ENCODE measurements around the gene YTHDC2.
A peak's percentile ranks its signal among the peaks of the same experiment; 100 is the strongest.

The YTHDC2 gene

DNA sequence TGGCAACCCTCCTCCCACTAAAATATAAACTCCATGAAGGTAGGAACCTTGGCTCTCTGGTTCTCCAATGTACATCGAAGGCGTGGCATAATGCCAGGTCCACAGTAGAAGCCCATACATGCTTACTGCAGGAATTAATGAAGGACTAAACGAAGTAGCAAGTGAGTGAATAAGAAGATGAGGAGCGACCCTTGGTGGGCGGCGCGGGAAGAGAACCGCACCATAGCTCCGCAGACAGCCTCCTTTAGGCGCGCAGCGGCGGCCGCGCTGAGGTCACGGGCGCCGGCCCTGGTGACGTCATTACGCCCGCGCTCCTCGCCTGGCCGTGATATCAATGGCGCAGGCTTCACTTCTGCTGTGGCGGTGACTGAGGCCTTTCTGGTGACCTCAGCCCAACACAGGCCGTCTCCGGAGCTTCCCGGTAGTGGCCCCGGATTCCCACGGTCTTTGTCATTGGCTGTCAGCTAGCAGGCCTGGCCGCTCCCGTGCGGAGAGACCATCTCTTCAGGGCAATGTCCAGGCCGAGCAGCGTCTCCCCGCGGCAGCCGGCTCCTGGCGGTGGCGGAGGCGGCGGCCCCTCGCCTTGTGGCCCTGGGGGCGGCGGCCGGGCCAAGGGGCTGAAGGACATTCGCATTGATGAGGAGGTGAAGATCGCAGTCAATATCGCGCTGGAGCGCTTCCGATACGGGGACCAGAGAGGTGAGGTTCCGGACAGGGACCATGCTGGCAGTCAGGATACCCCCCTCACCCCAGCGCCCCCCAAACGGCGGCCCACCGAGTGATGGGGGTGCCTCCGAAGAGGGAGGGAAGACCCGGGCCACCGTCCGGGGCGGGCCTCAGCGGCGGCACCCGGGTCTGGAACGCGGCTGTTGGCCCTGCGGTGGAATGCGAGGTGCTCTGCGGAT, at the start of gene YTHDC2:
TSS of gene YTHDC2 (plus strand) at position 311 of the 905 bp plus-strand sequence. CDS start at position 513, 202 bp downstream.
- peak; percentile 75 to 86 (median 80) for DNase-seq

DNA sequence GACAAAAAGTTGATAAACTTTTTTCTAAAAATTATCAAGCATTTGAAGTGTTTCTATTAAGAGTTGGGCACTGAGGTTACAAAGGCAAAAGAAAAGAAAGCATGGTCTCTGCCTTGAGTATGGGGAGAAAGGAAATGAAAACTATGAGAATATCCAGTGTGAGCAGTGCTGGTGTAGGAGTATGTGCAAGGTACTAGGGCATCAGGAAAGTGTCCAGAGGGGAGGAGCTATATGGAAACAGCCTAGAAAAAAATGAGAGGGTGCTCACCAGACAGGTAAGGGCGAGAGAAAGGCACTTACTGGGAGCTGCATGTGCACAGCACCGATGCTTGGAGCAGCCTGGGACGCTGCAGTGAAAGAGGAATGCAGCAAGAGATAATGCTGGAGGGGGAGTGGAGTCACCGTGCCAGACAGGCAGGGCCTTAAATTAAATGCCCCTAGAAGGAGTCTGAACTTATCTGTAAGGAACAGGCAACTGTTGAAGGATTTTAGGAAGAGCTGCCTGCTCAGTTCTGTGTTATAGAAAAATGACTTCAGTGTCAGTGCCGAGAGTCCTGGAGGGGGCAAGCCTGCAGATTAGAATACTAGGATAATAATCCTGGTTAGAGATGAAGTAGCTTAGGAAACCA, 39.3 kb upstream of the YTHDC2 start:
- no peak for DNase-seq

DNA sequence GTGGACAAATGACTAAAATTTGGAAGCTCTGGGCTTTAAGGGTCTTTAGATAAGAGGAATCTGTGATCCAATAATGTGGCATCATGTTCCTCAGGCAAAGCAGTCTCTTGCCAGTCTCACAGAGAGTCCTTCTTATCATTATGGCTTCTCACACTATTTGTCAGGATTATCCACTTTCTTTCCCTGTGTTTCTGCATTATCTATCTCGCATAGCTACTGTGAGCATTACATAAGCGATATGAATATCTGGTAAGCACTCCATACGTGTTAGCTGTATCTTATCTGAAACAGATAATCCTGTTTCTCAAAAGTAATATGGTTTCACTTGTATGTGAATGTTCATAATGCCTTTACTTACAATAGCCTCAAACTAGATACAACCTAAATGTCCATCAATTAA, 34.8 kb upstream of the YTHDC2 start:
- DNase-seq, result no peak

DNA sequence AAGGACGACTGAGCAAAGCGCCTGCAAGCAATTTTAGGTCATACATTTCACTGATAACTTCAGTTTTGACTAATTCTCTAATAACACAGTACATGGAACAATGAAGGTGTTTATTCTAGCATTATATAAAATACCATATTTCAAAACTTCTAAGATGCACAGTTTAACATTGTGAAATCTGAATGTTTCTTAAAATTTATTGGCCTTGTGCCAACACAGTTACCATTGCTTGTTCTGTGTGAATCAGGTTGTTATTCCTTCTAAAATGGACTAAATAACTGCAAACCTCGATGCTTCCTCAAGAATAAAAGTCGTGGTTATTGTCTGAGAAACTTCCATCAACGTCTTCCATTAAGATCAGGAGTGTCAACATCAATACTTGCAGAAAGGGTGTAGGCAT, 33.3 kb upstream of the YTHDC2 start:
- DNase-seq, result no peak

DNA sequence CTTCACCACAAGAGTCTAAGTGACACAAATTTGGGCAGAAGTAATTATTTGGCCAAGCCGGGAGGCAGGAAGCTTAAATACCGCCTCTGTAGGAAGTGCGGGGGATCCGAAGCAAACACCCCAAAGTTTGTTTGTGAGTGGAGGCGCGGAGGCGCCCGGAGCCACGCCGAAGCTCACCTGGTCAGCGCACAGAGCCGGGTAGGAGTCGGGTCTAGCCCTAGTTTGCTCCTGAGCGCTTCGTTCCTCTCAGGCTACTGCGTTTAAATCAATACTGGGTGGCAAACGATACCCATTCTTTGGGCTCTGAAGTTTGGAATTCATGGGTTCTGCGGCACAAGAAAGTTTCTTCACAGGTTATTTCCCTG, 26.1 kb upstream of the YTHDC2 start:
- no peak for DNase-seq

DNA sequence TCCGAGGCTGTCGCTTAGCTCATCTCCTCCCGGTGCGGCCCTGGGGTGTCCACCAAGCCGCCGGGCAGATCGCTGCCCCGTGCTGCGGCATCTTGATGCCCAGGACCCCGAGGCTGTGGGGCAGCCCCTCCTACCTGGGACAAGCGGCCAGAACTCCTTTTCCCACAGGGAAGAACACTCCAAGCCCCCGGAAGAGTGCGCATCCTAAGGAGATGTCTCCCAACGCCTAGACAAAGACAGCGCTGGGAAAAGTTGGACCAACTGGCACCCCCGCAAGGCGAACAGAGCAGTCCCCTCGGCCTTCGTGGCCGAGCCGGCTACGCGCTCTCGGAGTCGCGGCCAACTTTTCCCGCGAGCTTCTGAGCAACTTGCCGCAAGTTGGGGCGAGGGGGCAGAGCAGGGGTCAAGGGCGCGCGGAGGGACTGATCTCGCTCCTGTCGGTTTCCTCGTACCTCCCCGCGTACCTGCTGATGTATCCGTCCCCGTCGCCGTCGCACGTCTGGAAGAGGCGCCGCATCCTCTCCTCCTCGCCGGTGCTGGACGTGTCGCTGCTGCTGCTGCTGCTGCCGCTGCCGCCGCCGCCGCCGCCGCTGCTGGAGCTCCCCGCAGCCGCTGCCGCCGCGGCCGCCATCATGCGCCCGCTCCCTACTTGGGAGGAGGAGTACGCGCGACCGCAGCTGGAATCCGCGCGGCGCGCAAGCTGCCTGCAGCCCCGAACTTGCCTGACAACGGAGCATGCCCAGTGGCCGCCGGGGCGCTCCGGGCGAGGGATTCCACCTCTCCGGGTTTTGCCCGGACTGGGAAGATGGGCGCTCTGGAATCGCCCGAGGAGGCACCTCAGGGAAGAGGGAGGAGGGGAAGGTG, 25.5 kb upstream of the YTHDC2 start, which contains the start of gene MCC:
TSS of gene MCC (minus strand) at position 673 of the 864 bp plus-strand sequence.
- DNase-seq, result peak in 2 of 6 experiments; percentile 28 to 29

DNA sequence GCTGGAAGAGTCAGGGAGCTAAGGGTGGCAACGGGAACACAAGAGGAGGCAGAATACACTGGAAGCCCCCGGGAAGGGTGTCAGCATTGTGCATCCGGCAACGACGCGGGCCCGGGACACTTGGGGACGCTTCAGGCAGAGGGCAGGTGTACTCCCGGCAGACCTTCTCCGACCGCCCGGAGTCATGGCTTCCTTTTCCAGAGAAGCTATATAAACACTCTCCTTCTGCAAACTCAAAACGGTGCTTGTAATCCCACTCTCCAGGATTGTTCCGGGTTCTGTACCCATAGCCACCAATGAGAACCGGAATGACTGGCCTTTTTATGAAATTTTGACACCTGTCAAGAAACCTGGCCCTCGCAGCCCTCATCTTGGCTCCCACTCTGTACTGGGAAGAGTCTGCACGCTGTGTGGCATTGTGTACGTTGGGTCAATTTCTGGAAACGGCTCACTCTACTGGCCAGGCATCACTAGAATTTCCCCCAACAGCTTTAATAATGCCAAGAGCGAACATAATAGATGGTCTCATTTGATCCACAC, 24.8 kb upstream of the YTHDC2 start:
- DNase-seq, result no peak

DNA sequence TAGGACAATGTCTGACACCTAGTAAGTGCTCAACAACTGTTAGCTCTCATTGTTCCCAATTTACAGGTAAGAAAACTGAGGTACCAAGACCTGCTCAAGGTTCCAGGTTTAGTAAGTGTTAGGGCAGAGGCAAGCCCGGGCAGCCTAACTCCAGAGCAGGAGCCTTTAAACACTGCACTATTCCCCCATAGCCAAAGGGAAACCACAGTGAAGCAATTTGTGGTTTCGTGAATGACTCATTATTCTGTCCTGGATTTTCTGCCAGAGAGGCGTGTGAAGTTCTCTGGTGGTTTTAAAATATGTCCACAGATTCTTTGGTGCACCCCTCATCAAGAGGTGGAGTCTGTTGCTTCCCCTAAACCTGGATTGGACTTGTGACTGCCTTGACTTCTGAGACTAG, 24.2 kb upstream of the YTHDC2 start:
- no peak for DNase-seq

DNA sequence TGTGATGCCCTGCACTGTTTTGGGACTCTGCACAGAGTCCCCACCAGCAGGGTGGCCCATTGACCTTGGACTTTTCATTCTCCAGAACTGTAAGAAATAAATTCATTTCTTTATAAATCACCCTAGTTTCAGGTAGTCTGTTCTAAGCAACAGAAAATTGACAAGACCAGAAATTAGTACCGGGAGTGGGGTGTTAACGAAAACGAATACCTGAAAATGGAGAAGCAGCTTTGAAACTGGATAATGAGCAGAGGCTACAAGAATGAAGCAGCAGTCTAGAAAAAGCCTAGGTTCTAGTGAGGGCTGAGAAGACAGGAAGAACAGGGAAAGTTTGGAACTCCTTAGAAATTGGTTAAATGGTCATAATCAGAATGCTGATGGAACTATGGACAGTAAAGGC, 23.2 kb upstream of the YTHDC2 start:
- DNase-seq, result no peak

DNA sequence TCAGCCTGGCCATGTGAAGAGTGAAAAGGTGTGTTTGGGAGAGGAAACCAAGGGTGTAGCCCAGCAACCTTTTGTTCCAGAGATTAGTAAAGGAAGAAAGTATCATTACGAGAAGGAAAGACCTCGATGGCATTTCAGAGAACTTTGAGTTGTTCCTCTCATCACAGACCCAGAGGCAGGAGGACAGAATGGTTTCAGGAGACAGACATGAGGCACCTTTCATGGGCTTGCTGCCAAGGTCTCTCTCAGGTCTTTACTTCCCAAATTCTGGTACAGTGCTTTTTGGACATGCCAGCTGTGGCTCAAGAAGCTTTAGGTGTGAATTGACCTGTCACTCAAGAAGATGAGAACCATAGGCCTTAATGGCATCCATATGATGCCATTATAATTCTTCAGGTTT, 22.5 kb upstream of the YTHDC2 start:
- no peak for DNase-seq

DNA sequence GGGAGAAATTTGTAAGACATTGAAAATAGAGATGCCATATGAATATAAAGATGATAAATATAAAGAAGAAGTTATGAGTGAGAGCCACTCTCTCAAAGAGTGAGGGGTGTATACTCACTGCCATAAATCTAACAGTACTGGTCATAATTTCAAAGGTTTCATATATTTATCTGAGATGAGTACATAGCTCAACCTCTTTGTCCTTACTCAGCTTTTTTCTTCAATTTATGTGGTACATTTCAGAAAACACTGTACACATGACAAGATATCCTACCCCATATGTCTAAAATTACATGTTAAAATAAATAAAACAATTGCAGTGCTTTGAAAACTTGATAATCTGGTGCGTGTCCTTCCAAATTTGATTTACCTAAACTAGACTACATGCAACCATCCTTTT, 20.0 kb upstream of the YTHDC2 start:
- no peak for DNase-seq

DNA sequence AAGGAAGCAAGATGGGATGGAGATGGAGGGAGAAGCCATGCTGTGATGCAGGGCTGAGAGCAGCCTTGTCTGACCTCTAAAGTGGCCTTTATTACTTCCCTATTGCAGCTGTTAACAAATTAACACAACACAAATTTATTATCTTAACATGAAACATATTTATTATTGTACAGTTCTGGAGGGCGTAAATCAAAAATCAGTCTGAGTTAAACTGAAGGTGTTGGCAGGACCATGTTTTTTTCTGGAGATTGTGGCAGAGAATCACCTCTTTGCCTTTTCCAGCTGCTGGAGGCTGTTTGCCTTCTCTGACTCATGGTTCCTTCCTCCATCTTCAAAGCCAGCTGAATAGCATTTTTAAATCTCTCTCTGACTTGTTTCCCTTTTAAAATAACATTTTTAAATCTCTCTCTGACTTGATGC, 18.1 kb upstream of the YTHDC2 start:
- no peak for DNase-seq

DNA sequence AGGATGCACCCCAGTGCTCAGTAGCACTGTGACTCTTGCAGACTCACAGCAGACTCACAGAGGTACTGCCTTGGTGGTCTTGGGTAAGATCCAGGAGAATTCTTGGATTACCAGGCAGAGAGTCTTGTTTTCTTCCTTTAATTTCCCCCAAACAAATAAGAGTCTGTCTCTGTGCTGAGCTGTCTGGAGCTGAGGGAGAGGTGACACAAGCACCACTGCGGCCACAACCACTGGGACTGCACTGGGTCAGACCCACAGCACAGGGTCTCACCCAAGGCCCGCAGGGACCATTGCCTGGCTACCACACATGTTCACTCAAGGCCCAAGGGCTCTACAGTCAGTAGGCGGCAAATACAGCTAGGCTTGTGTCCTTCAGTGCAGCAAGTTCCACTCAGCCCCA, 11.4 kb upstream of the YTHDC2 start:
- no peak for DNase-seq

DNA sequence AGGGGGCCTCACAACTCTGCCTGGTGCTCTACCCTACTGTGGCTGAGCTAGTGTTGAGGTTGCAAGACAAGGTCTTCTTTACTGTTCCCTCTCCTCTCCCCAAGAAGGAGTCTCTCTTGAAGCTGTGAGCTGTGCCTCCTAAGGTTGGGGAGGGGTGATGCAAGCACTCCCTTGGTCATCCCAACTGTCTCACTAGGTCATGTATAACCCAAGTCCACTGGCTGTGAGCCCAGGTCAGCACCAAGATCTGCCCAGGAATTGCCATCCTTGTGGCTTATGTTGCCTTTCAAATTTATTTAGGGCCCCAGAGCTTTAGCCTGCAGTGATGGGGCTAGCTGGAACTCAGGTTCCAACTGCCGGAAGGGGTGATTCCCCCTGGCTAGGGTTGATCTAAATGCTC, 10.3 kb upstream of the YTHDC2 start:
- DNase-seq, result no peak

DNA sequence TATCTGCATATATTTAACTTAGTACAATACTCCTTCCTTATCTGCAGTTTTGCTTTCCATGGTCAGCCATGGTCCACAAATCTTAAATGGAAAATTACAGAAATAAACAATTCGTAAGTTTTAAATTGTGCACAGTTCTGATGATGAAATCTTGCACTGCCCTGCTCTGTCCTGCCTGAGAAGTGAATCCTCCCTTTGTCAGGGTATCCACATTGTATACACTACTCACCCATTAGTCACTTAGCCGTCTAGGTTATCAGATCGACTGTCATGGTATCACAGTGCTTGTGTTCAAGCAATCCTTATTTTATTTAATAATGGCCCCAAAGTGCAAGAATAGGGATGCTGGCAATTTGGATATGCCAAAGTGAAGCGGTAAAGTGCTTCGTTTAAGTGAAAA, 8.3 kb upstream of the YTHDC2 start:
- no peak for DNase-seq

DNA sequence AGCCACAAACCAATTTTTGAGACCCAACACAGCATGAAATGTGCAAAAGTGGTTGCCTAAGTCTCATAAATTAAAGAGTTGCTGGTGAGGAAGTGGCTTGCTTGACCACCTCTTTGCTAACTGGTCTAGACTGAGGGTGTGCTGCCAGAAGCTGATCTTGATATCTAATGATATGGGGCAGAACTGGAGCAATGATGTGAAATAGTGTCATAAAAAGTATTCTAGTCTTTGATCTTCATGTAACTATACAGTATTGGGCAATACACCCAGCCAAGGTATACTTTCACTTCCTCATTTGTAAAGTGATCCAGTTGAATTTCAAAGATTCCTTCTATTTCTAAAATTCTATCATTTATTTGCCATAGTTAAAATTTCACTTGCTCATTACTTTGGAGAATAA, 5.9 kb upstream of the YTHDC2 start:
- no peak for DNase-seq

DNA sequence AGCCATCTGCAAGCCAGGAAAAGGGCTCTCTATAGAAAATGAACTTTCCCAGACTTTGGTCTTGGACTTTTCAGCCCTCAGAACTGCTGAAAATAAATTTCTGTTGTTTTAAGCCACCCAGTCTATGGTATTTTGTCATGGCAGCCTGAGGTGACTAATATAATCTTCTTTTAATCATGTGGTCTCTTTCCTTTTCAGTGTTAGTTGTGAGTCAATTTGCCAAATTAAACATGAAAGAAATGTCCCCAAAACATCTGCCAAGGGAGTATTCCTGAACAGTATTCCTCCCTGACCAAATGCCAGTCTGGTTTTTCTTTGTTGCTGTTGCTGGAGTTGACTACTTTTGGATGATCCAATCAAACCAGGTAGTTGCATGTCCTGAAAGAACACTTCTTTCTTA, 4.7 kb upstream of the YTHDC2 start:
- no peak for DNase-seq

DNA sequence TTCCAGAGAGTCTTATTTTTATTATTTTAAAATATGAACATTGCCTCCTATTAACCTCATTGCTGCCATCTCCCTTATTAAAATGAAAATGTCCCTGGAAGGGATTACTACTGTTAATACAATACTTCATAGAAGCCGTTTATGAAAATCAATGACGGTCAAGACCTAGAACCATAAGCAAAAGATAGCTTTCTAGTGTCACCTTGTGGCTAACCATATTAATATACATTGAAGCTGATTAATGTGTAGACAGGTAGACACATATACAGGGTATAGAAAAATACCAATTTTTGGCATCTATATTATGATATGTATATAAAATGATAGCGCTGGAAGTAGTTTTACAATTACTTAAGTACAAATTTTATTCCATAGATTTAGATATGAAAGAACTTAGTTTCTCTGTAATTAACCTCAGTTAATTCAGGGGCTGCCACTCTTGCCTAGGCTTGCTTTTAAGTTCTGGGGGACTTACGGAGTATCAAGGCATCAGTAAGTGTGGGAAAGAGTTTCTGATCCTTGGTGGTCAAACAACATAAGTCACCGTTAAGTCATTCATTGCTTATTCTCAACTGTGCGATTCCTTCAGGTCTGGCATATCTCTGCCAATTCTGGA, 2.5 kb upstream of the YTHDC2 start:
- peak in 2 of 6 experiments; percentile 9 to 17 for DNase-seq

DNA sequence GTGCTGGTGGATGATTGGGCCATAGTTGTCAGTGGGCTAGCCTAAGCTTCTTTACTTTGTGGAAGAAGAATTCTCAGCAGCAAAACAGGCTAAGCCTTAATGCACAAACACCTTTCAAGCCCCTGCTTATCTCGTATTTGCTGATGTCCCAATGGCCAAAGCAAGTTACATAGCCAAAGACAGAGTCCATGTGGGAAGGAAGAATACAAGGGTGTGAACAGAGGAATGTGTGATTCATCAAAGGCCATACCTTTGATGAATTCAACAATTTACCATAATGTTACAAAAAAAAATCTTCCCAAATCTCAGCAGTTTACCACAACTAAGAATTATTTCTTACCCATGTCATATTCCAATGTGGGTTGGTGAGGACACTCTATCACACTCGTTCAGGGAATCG, 1.2 kb upstream of the YTHDC2 start:
- no peak for DNase-seq

DNA sequence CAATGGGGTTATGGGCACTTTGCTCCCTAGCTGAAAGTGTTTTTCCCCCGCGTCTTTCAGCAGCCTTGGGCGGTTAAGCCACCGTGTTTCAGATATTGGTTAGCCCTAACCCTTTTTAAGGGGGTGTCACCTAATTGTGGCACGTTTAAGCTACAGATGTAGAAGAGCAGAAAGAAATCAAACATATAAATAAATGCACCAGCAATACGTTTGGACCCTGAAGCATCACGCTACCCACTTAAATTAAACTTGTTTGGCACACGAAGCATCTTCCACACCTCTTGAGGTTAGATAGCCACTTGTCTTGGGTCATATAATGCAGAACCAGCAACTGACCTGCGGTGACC, 768 bp downstream of the YTHDC2 start:
- DNase-seq, result no peak

DNA sequence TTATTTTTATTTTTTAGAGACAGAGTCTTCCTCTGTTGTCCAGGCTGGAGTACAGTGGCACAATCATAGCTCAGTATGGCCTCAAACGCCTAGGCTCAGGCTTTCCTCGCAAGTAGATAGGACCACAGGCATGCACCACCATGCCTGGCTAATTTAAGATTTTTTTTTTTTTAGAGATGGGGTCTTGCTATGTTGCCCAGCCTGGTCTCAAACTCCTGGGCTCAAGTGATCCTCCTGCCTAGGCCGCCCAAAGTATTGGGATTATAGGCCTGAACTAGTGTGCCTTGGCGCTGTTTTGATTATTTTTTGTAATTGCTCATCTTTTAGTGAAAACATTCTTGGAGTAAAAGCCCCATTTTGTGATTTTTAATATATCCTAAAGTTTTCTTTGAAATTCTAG, 5.4 kb downstream of the YTHDC2 start:
- DNase-seq, result no peak

DNA sequence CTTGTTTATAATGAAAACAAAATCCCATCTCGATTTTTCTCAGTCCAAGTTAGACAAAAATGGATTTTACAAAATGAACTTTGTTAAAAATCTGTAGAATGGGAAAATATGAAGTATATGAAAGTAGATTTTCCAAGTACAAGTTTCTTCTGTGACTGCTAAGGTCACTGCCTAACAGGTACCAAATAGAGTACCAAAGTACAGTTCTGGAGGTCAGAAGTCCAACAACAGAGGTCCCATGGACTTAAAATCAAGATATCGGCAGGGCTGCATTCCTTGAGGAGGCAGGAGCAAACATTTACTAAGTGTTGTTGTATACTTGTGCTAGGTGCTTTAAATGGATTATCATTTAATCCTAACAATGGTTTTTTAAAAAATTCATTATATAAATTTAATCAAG, 5.9 kb downstream of the YTHDC2 start:
- no peak for DNase-seq

DNA sequence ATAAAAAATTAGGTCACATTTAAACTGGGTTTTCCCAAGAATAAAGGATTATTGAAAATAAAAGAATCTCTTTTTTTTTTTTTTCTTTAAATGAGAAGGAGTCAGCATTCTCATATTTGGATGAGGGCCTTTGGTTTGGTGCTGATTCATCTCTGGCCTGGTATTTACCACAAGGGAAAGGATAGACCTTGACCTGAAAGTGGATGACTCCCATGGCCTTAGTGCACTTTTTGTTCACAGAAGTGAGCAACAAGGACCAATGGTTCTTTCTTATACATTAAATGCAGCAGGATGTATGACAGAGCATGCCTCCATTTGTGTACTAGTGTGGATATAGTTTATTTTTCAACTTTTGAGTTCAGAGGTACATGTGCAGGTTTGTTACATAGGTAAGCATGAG, 6.9 kb downstream of the YTHDC2 start:
- no peak for DNase-seq

Measured in stimulated activated naive CD4-positive, alpha-beta T cell (primary cell).